Epidermal melanocyte (primary cell): ENCODE measurements around the gene CBX8.

Source experiments
- DNase-seq: peaks from one replicate; pipeline ENCODE4 v3.0.0; 2011; ENCODE audit warnings: low spot score; ENCODE audit not compliant: insufficient read length

Gene CBX8

GRCh38 chr17:79819534-79820276 lies 22.8 kb upstream of the CBX8 start:
- DNase-seq, result no peak

GRCh38 chr17:79819085-79819484 lies 22.2 kb upstream of the CBX8 start:
- no peak for DNase-seq

GRCh38 chr17:79818026-79818758 lies 21.3 kb upstream of the CBX8 start:
- no peak for DNase-seq

- no peak for DNase-seq
These were observed 19.1 kb upstream of the CBX8 start for GRCh38 chr17:79815836-79816461.

GRCh38 chr17:79814974-79815835 lies 18.3 kb upstream of the CBX8 start:
- DNase-seq, result no peak

GRCh38 chr17:79814127-79814973 lies 17.5 kb upstream of the CBX8 start:
- DNase-seq, result no peak

GRCh38 chr17:79813297-79814126 lies 16.6 kb upstream of the CBX8 start:
- DNase-seq, result no peak

- no peak for DNase-seq
These were observed 15.7 kb upstream of the CBX8 start for GRCh38 chr17:79812353-79813258.

GRCh38 chr17:79811868-79812352 lies 15.0 kb upstream of the CBX8 start:
- no peak for DNase-seq

GRCh38 chr17:79811011-79811867 lies 14.4 kb upstream of the CBX8 start:
- DNase-seq, result no peak

- no peak for DNase-seq
These were observed 13.5 kb upstream of the CBX8 start for GRCh38 chr17:79810130-79811010.

GRCh38 chr17:79809530-79810129 lies 12.8 kb upstream of the CBX8 start:
- no peak for DNase-seq

- no peak for DNase-seq
These were observed 12.1 kb upstream of the CBX8 start for GRCh38 chr17:79808763-79809529.

GRCh38 chr17:79806863-79807720 lies 10.2 kb upstream of the CBX8 start:
- no peak for DNase-seq

- no peak for DNase-seq
These were observed 9.5 kb upstream of the CBX8 start for GRCh38 chr17:79806446-79806760.
